ENCODE results near the gene CD58. TPM values are rescaled to one million over a fixed set of nuclear protein-coding genes. Genes with fewer than 3 reads are reported as not detected.
"Not testable (repeated sequence)": the region's sequence is repeated elsewhere in the genome, so short reads cannot be mapped to it uniquely, and the experiment has no call there.

The CD58 gene
- total and polyA plus RNA-seq, 2 of the 4 experiments (the other 2 are of a cell fraction), result 5.4 to 5.7 TPM

- H3K4me3 ChIP-seq (ENCODE audit: insufficient read depth, low read depth, low read length); H4K91ac ChIP-seq (ENCODE audit: insufficient read depth, low read depth, low read length); H2BK5ac ChIP-seq (ENCODE audit: low read depth, low read length, poor library complexity, severe bottlenecking); H3K27ac ChIP-seq (ENCODE audit: insufficient read depth, low read length); H3K9ac ChIP-seq (ENCODE audit: low read depth, low read length); H2BK20ac ChIP-seq (ENCODE audit: low read depth, low read length); CTCF ChIA-PET; H2AK9ac ChIP-seq (replicated peaks; ENCODE audit: low read depth, low read length, poor library complexity); H3K4me2 ChIP-seq (ENCODE audit: low read depth, low read length); H3K4me1 ChIP-seq (ENCODE audit: control insufficient read depth, insufficient read depth, low read length); H3K4ac ChIP-seq (ENCODE audit: low read depth, low read length); H3K36me3 ChIP-seq (ENCODE audit: control insufficient read depth, insufficient read depth, low read length); H4K8ac ChIP-seq (ENCODE audit: low read depth in 2 of 2, low read length in 2 of 2); H2AK5ac ChIP-seq (ENCODE audit: low read depth, low read length); H3K56ac ChIP-seq (ENCODE audit: extremely low read depth, insufficient read depth, low read length); H4K20me1 ChIP-seq (ENCODE audit: insufficient read depth, low read length); BruUV-seq (replicated peaks); in situ Hi-C loops (cut with MboI; ENCODE audit: low sequenced_read_pairs); H3K18ac ChIP-seq (ENCODE audit: low read depth, low read length); dilution Hi-C loops (cut with HindIII; ENCODE audit: low sequenced_read_pairs, unreplicated experiment); H3K79me1 ChIP-seq (ENCODE audit: low read depth in 1 of 2, low read length in 2 of 2); POLR2A ChIA-PET (ENCODE audit: unreplicated experiment); H3K23ac ChIP-seq (ENCODE audit: low read depth, low read length); H2BK120ac ChIP-seq (ENCODE audit: low read depth, low read length); H3K9me3 ChIP-seq (ENCODE audit: control insufficient read depth, insufficient read depth, low read length); H3K14ac ChIP-seq (replicated peaks; ENCODE audit: low read depth, low read length); H3K9me1 ChIP-seq (ENCODE audit: insufficient read depth, low read length); H2AFZ ChIP-seq (replicated peaks; ENCODE audit: low read length, poor library complexity); H3K27me3 ChIP-seq (ENCODE audit: control insufficient read depth, insufficient read depth, low read length); H2BK15ac ChIP-seq (ENCODE audit: low read depth, low read length); intact Hi-C loops (cut with micrococcal nuclease); H4K5ac ChIP-seq (ENCODE audit: low read depth, low read length): not testable (repeated sequence)
- DNase-seq, result peak; percentile 10
- 40% methylated on average over 1 of the region's 9 CpGs; no CpG with 5 or more reads in 1 of the 2 experiments for WGBS, 2 experiments (ENCODE audit: extremely low coverage in 2 of 2, insufficient read length in 1 of 2)
- peak; percentile 81 for ATAC-seq (ENCODE audit: low read depth)
Observed at GRCh38 chr1:116589101-116589735, 18.4 kb upstream of the CD58 start.
